Omental fat pad (tissue), 4 donors: ENCODE measurements around the gene APOLD1. TPM values are rescaled to one million over a fixed set of nuclear protein-coding genes. Genes with fewer than 3 reads are reported as not detected.
"Not testable (repeated sequence)": the region's sequence is repeated elsewhere in the genome, so short reads cannot be mapped to it uniquely, and the experiment has no call there.

Source experiments
- ATAC-seq: fragments of 150-250 bp; one replicate; pipeline ENCODE4 v1.9.1; 2016; ENCODE audit warnings: mild to moderate bottlenecking, moderate library complexity; ENCODE audit not compliant: low FRiP score
- DNase-seq: peaks from one replicate; pipeline ENCODE4 v3.0.0-alpha.2; 2019; ENCODE audit warnings: low spot score
- CTCF ChIP-seq, 3 donors: fragments of 450-650 bp; IDR thresholded peaks; one replicate each; pipeline ENCODE4 v1.5.1; 2016 to 2017; ENCODE audit warnings: antibody characterized with exemption in 3 of 3, mild to moderate bottlenecking in 3 of 3, moderate library complexity in 2 of 3
- total RNA-seq, 4 donors: library from RNA; depleted of rRNA; stranded (reverse); fragments of >200 nt; gene quantifications; one replicate each; pipeline ENCODE4 v1.1.0, GENCODE V29; 2016

APOLD1 gene
- total RNA-seq, 4 donors from 2014 or later = 96.4 to 336 (median 119) TPM

GRCh38 chr12:12823811-12824210, 38.4 kb downstream of the APOLD1 start:
- ATAC-seq (no peak), DNase-seq (no peak)
- TF ChIP-seq CTCF (IDR thresholded peaks at IDR 0.05) = no peak

GRCh38 chr12:12835378-12836146, 50.1 kb downstream of the APOLD1 start:
- ATAC-seq (peak; percentile 50), DNase-seq (no peak)
- no peak for TF ChIP-seq CTCF (IDR thresholded peaks at IDR 0.05)

GRCh38 chr12:12836571-12836970, 51.1 kb downstream of the APOLD1 start:
- TF ChIP-seq CTCF (IDR thresholded peaks at IDR 0.05) = no peak
- DNase-seq (no peak), ATAC-seq (no peak)

GRCh38 chr12:12837025-12837812, 51.8 kb downstream of the APOLD1 start:
- ATAC-seq (peak; percentile 96), DNase-seq (peak; percentile 44)
- TF ChIP-seq CTCF (IDR thresholded peaks at IDR 0.05) = no peak

GRCh38 chr12:12837813-12838153, 52.3 kb downstream of the APOLD1 start:
- no peak for DNase-seq
- no peak for TF ChIP-seq CTCF (IDR thresholded peaks at IDR 0.05)
- ATAC-seq = no peak

GRCh38 chr12:12839003-12839395, 53.5 kb downstream of the APOLD1 start:
- no peak for ATAC-seq
- no peak for DNase-seq
- TF ChIP-seq CTCF (IDR thresholded peaks at IDR 0.05) = no peak

GRCh38 chr12:12839439-12839838, 54.0 kb downstream of the APOLD1 start:
- ATAC-seq, DNase-seq: not testable (repeated sequence)
